Gastroesophageal sphincter (tissue), 2 donors: Measurements from ENCODE around the gene ALG3.

Source experiments
- POLR2A ChIP-seq, 2 donors: fragments of 450-650 bp; IDR thresholded peaks; one replicate each; pipeline ENCODE4 v1.6.1; 2017; ENCODE audit warnings: antibody characterized with exemption in 2 of 2, mild to moderate bottlenecking in 2 of 2, moderate library complexity in 1 of 2
- POLR2AphosphoS5 ChIP-seq: sonication (generic); formaldehyde crosslinking; IDR thresholded peaks from one replicate; pipeline ENCODE4 v1.6.1; 2017; ENCODE audit warnings: antibody characterized with exemption

- TF ChIP-seq POLR2A (IDR thresholded peaks at IDR 0.05) (no peak), POLR2AphosphoS5 (no peak)
These were observed 45.2 kb downstream of the ALG3 start for GRCh38 chr3:184203526-184203925.
